Measurements from ENCODE around the gene MEX3A. TPM values are rescaled to one million over a fixed set of nuclear protein-coding genes. Genes with fewer than 3 reads are reported as not detected.

The MEX3A gene
- total and polyA plus RNA-seq, 2 experiments from 2014 or later, result 18.5 to 38.1 TPM

- Histone ChIP-seq H2AFZ (no peak overlapping the region), H3K27ac (ENCODE audit: low read depth) (no peak overlapping the region), H3K79me2 (replicated peaks; ENCODE audit: insufficient read depth) (no peaks in the 10 kb centered on the region), H3K27me3 (ENCODE audit: insufficient read depth) (no peaks in the 10 kb centered on the region), H4K20me1 (replicated peaks; ENCODE audit: insufficient read depth) (0 out of 2 replicates have a peak, but pooled peaks cover 6% of the 10 kb centered on the region), H3K4me3 (no peak overlapping the region), H3K9me2 (ENCODE audit: insufficient read depth) (no peaks in the 10 kb centered on the region), H3K4me1 (ENCODE audit: insufficient read depth) (peaks cover 14% of the 10 kb centered on the region), H3F3A (replicated peaks; ENCODE audit: low read depth) (peaks cover 9% of the 10 kb centered on the region), H3K4me2 (no peak overlapping the region), H3K36me3 (ENCODE audit: insufficient read depth) (no peaks in the 10 kb centered on the region)
- no peak for DNase-seq (ENCODE audit: low spot score)
- H3K27ac Mint-ChIP-seq, result no peak overlapping the region
- H3K9me3 Mint-ChIP-seq, result no peaks in the 10 kb centered on the region
- no peaks in the 10 kb centered on the region; the same call in 2 of the 3 replicates for H3K36me3 Mint-ChIP-seq (ENCODE audit: low read depth)
- H3K4me3 Mint-ChIP-seq, result no peak overlapping the region
- TF ChIP-seq ZNF114 (CRISPR knock-in tag; IDR thresholded peaks at IDR 0.05) (no peak), ZNF462 (CRISPR knock-in tag; IDR thresholded peaks at IDR 0.05) (no peak), ETS1 (IDR thresholded peaks at IDR 0.05) (no peak), REST (IDR thresholded peaks at IDR 0.05; ENCODE audit: unreplicated experiment) (no peak), CREB1 (CRISPR knock-in tag; IDR thresholded peaks at IDR 0.05; ENCODE audit: low read depth) (no peak), EZH2phosphoT487 (IDR thresholded peaks at IDR 0.05; ENCODE audit: unreplicated experiment) (no peak), EZH2 (IDR thresholded peaks at IDR 0.05; ENCODE audit: low read depth, unreplicated experiment) (no peak), ZNF331 (CRISPR knock-in tag; IDR thresholded peaks at IDR 0.05; ENCODE audit: low read depth) (no peak), JUNB (IDR thresholded peaks at IDR 0.05; ENCODE audit: unreplicated experiment) (no peak), NANOG (IDR thresholded peaks at IDR 0.05; ENCODE audit: borderline replicate concordance) (no peak), POLR2AphosphoS5 (IDR thresholded peaks at IDR 0.05; ENCODE audit: low read depth) (no peak), STAT1 (IDR thresholded peaks at IDR 0.05; ENCODE audit: unreplicated experiment) (no peak), CTCF (conservative IDR thresholded peaks at IDR 0.05; ENCODE audit: low read depth in 2 of 2) (no peak)
- H3K4me1 Mint-ChIP-seq, result peaks cover 37% of the 10 kb centered on the region
- H3K27me3 Mint-ChIP-seq (ENCODE audit: insufficient read depth, low read depth, poor library complexity), result peaks cover 15% of the 10 kb centered on the region
- no peak for ATAC-seq
Measured at GRCh38 chr1:156099282-156099681, 17.0 kb upstream of the MEX3A start.
